Uterus (tissue), 4 donors: ENCODE data around the gene CAMK2N1. TPM values are rescaled to one million over a fixed set of nuclear protein-coding genes. Genes with fewer than 3 reads are reported as not detected.

Experiments
- DNase-seq, 2 donors: peaks; one replicate each; pipeline ENCODE4 v3.0.0-alpha.2; 2019 to 2020
- H3K27ac ChIP-seq, 2 donors: fragments of 200-600 bp; sonication (generic); 1 replicate in 1 of 2; 2 replicates in 1 of 2; pipeline ENCODE4 v1.5.1; 2016 to 2018
- H3K27me3 ChIP-seq, 2 donors: fragments of 200-600 bp; sonication (generic); one replicate each; pipeline ENCODE4 v1.5.1; 2018 to 2019; ENCODE audit warnings: control low read depth in 1 of 2
- H3K36me3 ChIP-seq, 2 donors: fragments of 200-600 bp; sonication (generic); one replicate each; pipeline ENCODE4 v1.5.1; 2019; ENCODE audit warnings: control low read depth in 1 of 2
- H3K4me1 ChIP-seq, 2 donors: fragments of 200-600 bp; sonication (generic); one replicate each; pipeline ENCODE4 v1.5.1; 2018 to 2019; ENCODE audit warnings: control low read depth in 1 of 2
- H3K4me3 ChIP-seq, 2 donors: fragments of 200-600 bp; sonication (generic); 1 replicate in 1 of 2; 2 replicates in 1 of 2; pipeline ENCODE4 v1.5.1; 2018 to 2019; ENCODE audit warnings: mild to moderate bottlenecking in 1 of 2
- H3K9me3 ChIP-seq, 2 donors: fragments of 200-600 bp; sonication (generic); one replicate each; pipeline ENCODE4 v1.5.1; 2019; ENCODE audit warnings: control low read depth in 1 of 2
- CTCF ChIP-seq, 4 experiments: fragments of 200-600 bp in 2 of 4; fragments of 450-650 bp in 2 of 4; sonication (generic) in 2 of 4; IDR thresholded peaks; one replicate each; pipeline ENCODE4 v1.5.1; 2016 to 2019; ENCODE audit warnings: antibody characterized with exemption in 4 of 4, mild to moderate bottlenecking in 2 of 4, moderate library complexity in 1 of 4
- POLR2A ChIP-seq, 2 donors: fragments of 450-650 bp; IDR thresholded peaks; one replicate each; pipeline ENCODE4 v1.6.1; 2016; ENCODE audit warnings: antibody characterized with exemption in 2 of 2, mild to moderate bottlenecking in 1 of 2, moderate library complexity in 1 of 2
- intact Hi-C: fragments of 100-400 bp; cut with DNase I; formaldehyde crosslinking; loops from one replicate; pipeline ENCODE4 v1.15.1; 2023; ENCODE audit warnings: low total_unique reads
- total RNA-seq, 4 donors: library from RNA; depleted of rRNA in 3 of 4; stranded (reverse); fragments of >200 nt in 3 of 4; gene quantifications; one replicate each; pipeline versions ENCODE4 v1.1.0 to v1.2.4, GENCODE V29; 2014 to 2023
- donor health status: DM: yes; HTN: yes; CAD: no.

The CAMK2N1 gene
- total RNA-seq, 4 donors from 2014 or later, result 12.6 to 37.3 (median 19.4) TPM

GRCh38 chr1:20487236-20487590 is 1.2 kb upstream of the CAMK2N1 start:
- Histone ChIP-seq H3K27ac (peak overlapping the region in 1 of 2 donors; percentile 80), H3K36me3 (no peaks in the 10 kb centered on the region), H3K4me3 (no peak overlapping the region), H3K4me1 (peaks cover 3 to 11% of the 10 kb centered on the region in 2 donors), H3K9me3 (no peaks in the 10 kb centered on the region), H3K27me3 (no peaks in the 10 kb centered on the region)
- DNase-seq, result no peak
- TF ChIP-seq CTCF (IDR thresholded peaks at IDR 0.05) (no peak), POLR2A (IDR thresholded peaks at IDR 0.05) (no peak)
- intact Hi-C loops, result no loop called here

- TF ChIP-seq POLR2A (IDR thresholded peaks at IDR 0.05), result peak in 1 of 2 donors; percentile 18
- TF ChIP-seq CTCF (IDR thresholded peaks at IDR 0.05), result no peak
- Histone ChIP-seq H3K4me3 (peak overlapping the region; percentile 66 to 79), H3K27me3 (no peaks in the 10 kb centered on the region), H3K27ac (peak overlapping the region; percentile 80 to 89), H3K9me3 (no peaks in the 10 kb centered on the region), H3K36me3 (no peaks in the 10 kb centered on the region), H3K4me1 (peaks cover 3 to 11% of the 10 kb centered on the region in 2 donors)
- DNase-seq, result peak; percentile 85 to 86
- intact Hi-C loops, result no loop called here
Observed at GRCh38 chr1:20486457-20487235, 636 bp upstream of the CAMK2N1 start.

GRCh38 chr1:20484519-20485462 is 1.2 kb downstream of the CAMK2N1 start:
- TF ChIP-seq POLR2A (IDR thresholded peaks at IDR 0.05), result no peak
- TF ChIP-seq CTCF (IDR thresholded peaks at IDR 0.05), result no peak
- Histone ChIP-seq H3K4me1 (peaks cover 3 to 11% of the 10 kb centered on the region in 2 donors), H3K27me3 (no peaks in the 10 kb centered on the region), H3K27ac (peak overlapping the region; percentile 55 to 80), H3K4me3 (peak overlapping the region; percentile 66 to 79), H3K9me3 (no peaks in the 10 kb centered on the region), H3K36me3 (no peaks in the 10 kb centered on the region)
- peak in 1 of 2 donors; percentile 37 for DNase-seq
- intact Hi-C loops, result no loop called here

GRCh38 chr1:20483833-20484518 is 2.0 kb downstream of the CAMK2N1 start:
- no peaks in the 10 kb centered on the region for H3K27me3 ChIP-seq
- TF ChIP-seq CTCF (IDR thresholded peaks at IDR 0.05) (peak in 2 of 4 experiments; percentile 11 to 12), POLR2A (IDR thresholded peaks at IDR 0.05) (peak in 1 of 2 donors; percentile 13)
- DNase-seq, result peak in 1 of 2 donors; percentile 22
- H3K4me1 ChIP-seq, result peaks cover 3 to 11% of the 10 kb centered on the region in 2 donors
- H3K4me3 ChIP-seq, result peak overlapping the region; percentile 66 to 79
- no peaks in the 10 kb centered on the region for H3K36me3 ChIP-seq
- no peaks in the 10 kb centered on the region for H3K9me3 ChIP-seq
- intact Hi-C loops, result no loop called here
- H3K27ac ChIP-seq, result peak overlapping the region; percentile 55 to 80
